HG03558 (cell line): ENCODE data around the gene CIC.
"Not testable (repeated sequence)": the region's sequence is repeated elsewhere in the genome, so short reads cannot be mapped to it uniquely, and the experiment has no call there.

Source experiments
- ATAC-seq: cut with Tn5 transposase; IDR thresholded peaks from one replicate; pipeline ENCODE4 v1.9.1; 2021; ENCODE audit warnings: moderate number of reproducible peaks; ENCODE audit not compliant: unreplicated experiment; ENCODE audit errors: extremely low read depth

Gene CIC

GRCh38 chr19:42325896-42326771 lies 57.1 kb downstream of the CIC start:
- ATAC-seq = peak; percentile 7

- no peak for ATAC-seq
These were observed 57.9 kb downstream of the CIC start for GRCh38 chr19:42326969-42327368.

GRCh38 chr19:42327381-42327780 lies 58.3 kb downstream of the CIC start:
- no peak for ATAC-seq

- no peak for ATAC-seq
These were observed 59.1 kb downstream of the CIC start for GRCh38 chr19:42328106-42328505.

GRCh38 chr19:42328854-42329253 lies 59.8 kb downstream of the CIC start:
- ATAC-seq = no peak

GRCh38 chr19:42330241-42330711 lies 61.2 kb downstream of the CIC start:
- ATAC-seq = no peak

- ATAC-seq = not testable (repeated sequence)
These were observed 62.3 kb downstream of the CIC start for GRCh38 chr19:42331333-42331732.

- ATAC-seq = no peak
These were observed 63.0 kb downstream of the CIC start for GRCh38 chr19:42332059-42332458.

GRCh38 chr19:42333018-42333417 lies 64.0 kb downstream of the CIC start:
- ATAC-seq = no peak

GRCh38 chr19:42333975-42334696 lies 65.1 kb downstream of the CIC start:
- ATAC-seq = no peak

GRCh38 chr19:42334697-42335373 lies 65.8 kb downstream of the CIC start:
- no peak for ATAC-seq

GRCh38 chr19:42335374-42335936 lies 66.4 kb downstream of the CIC start:
- no peak for ATAC-seq

GRCh38 chr19:42335971-42336370 lies 66.9 kb downstream of the CIC start:
- ATAC-seq = no peak

GRCh38 chr19:42339126-42339860 lies 70.2 kb downstream of the CIC start:
- ATAC-seq = not testable (repeated sequence)

GRCh38 chr19:42339922-42340321 lies 70.9 kb downstream of the CIC start:
- ATAC-seq = not testable (repeated sequence)

GRCh38 chr19:42343344-42344110 lies 74.5 kb downstream of the CIC start:
- ATAC-seq = no peak

GRCh38 chr19:42344336-42344893 lies 75.4 kb downstream of the CIC start:
- no peak for ATAC-seq
